Stimulated activated CD8-positive, alpha-beta memory T cell treated with anti-CD3 and anti-CD28 coated beads, Interleukin-7, amount 100 ng/mL, for 1 hour (primary cell): ENCODE data around the gene ACIN1.

ENCODE experiments used
- DNase-seq, 2 donors: peaks; one replicate each; pipeline ENCODE4 v3.0.0-alpha.2; 2020; ENCODE audit warnings: low read depth in 2 of 2

The ACIN1 gene

DNA sequence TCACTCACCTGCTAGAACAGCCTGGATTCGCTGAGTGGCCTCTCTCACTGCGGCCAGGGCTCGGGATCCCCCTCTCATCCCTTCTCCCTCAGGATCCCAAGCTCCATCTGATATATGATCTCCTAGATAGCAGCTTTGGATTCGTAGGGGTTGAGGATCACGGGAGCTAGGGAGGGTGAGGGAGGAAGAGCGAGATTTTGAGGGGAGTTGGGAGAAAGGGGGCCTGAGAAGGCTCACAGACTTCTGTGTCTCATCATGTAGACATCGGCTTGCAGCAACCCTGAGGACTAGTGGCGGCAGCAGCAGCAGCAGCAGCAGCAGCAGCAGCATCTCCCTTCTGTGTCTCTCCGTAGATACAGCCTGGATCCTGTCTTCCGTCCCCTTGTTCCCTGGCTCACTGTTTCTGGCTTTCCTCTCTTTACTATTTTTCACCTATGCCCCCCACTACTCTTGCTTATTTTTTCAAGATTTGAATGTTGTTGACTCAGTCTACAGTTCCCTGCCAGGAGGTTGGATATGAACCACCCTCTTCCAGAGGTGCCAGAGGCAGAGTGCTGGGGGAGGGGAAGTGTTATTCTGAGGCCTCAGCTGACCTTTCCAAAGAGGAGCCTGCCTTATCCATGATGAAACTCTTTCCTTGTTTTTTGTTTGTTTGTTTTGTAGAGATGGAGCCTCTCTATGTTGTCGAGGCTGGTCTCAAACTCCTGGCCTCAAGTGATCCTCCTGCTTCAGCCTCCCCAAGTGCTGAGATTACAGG is 9.8 kb upstream of the ACIN1 start, which contains the start of gene CIROP:
Gene CIROP, minus strand, starts transcription at position 399 of the 757 bp plus-strand sequence. Its CDS starts 69 bp downstream, at position 330.
- no peak for DNase-seq

GRCh38 chr14:23104070-23104590 is 9.2 kb upstream of the ACIN1 start:
- no peak for DNase-seq

GRCh38 chr14:23103581-23103980 is 8.6 kb upstream of the ACIN1 start:
- no peak for DNase-seq

GRCh38 chr14:23102801-23103200 is 7.9 kb upstream of the ACIN1 start:
- DNase-seq, result no peak

- DNase-seq, result no peak
Observed at GRCh38 chr14:23101986-23102625, 7.2 kb upstream of the ACIN1 start.

DNA sequence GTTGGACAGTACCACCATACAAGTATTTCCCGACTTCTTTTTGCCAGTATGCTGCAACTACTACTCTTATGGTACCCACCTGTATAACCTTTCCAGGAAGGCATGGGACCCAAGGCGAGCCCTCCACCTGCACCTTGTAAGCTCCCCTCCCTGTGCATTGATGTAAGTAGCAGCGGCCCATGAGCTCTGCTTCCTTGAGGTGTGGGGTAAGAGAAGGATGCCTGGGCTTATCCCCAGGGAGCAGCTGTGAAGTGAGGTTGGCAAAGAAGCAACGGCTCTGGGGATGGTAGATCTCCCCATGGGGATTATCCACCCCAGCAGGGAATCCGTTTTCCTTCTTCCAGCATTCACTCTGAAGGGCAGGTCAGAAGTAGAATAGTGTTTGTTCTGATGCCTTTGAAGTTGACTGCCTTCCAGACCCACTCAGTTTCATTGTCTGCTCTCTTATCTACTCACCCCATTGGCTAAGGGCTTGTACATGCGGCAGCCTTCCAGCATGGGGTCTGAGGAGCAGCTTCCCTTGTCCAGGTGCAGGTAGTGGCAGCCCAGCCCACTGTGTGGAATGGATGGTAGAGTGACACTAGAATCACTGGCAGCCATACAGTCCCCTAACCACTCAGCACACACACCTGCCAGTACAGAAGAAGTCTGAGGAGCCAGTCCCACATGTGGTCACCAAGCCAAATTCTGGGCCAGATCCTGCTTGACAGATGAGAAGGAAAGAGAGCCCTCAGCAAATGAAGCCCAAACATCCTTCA is 6.5 kb upstream of the ACIN1 start:
- no peak for DNase-seq

GRCh38 chr14:23099212-23099861 is 4.4 kb upstream of the ACIN1 start:
- no peak for DNase-seq

GRCh38 chr14:23097786-23098185 is 2.9 kb upstream of the ACIN1 start:
- no peak for DNase-seq

GRCh38 chr14:23095196-23096108 is 516 bp upstream of the ACIN1 start, which contains the start of gene C14orf119:
Gene C14orf119, plus strand, starts transcription at chr14:23095505. Its CDS starts 2,154 bp downstream, at chr14:23097659.
- DNase-seq, result peak; percentile 98

DNA sequence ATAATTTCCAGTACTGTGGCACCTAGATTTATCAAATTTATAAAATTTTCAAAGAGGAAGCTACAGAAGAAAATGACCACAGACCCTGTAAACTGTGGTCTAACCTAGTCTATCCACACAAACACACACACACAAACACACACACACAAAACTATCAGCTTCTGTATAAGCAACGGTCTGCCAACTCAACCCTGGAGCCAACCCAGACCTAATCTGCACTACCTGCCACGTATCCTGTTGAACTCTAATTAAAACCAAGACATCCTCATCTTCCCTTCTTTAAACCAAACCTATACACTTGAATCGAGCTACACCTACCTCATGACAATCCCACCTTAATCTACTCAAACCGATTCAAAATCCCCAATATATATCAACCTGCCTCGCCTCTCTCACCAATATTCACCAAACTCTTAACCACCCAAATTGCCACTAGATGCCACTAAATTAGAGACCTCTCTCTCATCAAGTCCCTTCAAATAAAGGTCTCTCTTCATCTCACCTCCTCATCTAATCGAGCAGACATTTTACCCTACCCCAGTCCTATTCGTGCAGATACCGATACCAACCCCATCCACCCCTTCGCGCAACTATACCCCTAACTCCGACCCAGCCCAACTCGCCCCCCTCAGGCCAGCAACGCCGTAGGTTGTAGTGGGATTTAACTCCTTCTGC is 808 bp downstream of the ACIN1 start:
- no peak for DNase-seq

DNA sequence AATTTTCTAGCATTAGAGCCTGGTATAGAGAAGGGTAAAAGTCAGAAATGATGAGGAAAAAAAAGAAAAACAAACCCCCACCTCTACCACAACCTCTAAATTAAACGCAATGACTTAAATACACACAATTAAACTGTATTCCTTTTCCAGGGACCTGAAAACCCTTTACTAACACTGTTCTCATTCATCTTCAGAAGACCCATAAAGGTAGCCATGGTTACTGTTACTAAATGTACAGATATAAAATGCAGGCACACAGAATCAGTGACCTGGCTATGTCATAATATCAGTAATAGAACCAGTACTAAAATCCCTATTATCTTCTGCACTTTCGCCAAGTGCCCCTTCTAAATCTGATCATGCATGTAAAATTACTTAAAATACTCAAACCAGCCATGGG is 1.4 kb downstream of the ACIN1 start:
- no peak for DNase-seq

- no peak for DNase-seq
Observed at GRCh38 chr14:23093104-23093503, 1.8 kb downstream of the ACIN1 start.

DNA sequence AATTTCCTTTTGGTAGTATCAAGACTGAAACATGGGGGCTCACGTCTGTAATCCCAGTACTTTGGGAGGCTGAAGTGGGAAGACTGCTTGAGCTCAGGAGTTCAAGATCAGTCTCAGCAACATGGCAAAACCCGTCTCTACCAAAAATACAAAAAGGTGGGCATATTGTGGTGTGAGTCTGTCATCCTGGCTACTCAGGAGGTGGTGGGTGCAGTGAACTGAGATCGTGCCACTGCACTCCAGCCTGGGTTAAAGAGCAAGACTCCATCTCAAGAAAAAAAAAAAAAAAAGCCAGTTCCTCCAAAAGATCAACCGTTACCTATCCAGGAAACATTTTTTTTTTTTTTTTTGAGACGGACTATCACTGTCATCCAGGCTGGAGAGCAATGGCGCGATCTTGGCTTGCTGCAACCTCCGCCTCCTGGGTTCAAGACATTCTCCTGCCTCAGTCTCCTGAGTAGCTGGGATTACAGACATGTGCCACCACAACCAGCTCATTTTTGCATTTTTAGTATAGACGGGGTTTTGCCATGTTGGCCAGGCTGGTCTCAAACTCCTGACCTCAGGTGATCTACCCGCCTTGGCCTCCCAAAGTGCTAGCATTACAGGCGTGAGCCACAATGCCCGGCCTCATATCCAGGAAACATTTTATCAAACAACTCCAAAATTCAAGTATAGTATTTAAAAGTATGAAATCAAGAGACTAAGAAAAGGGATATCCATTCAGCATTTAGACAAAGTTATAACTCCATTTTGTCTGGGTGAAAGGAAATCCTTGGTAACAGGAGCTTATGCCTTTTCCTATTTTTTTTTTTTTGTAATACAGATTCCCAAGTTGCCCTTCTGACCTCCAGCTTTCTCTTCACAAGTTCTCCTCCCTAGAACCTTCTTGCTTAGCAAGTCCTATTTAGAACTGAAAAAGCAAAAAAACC is 3.4 kb downstream of the ACIN1 start:
- DNase-seq, result no peak

DNA sequence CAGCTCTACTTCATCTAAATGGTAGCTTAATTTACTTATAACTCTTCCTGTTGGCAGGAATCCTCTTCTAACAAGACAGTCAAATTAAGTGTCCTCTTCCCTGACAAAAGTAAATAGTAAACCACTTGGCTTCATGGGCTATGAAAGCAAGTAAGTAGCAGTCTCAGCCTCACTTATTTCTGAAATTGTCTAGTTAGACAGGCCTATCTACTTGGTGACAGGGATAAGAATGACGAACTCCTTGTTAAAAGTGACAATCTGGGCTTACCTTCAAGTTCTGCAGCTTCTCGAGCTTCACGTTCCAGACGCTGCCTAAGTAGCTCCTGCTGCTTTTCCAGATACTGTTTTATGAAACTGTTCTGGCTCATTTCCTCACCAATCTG is 4.7 kb downstream of the ACIN1 start:
- DNase-seq, result no peak

GRCh38 chr14:23089498-23090253 is 5.3 kb downstream of the ACIN1 start:
- no peak for DNase-seq

DNA sequence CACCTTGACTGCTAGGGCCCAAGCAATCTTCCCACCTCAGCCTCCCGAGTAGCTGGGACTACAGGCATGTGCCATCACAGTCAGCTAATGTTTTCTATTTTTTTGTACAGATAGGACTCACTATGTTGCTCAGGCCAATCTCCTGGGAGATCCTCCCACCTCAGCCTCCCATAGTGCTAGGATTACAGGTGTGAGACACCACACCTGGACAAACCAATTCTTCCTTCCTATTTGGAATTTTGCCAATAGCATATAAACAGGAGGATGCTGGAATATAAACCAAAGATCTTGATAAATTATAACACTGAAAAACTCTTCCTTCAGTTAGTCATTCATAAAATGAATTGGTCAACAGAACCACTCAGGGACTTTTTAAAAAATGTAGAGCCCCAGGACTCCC is 8.4 kb downstream of the ACIN1 start:
- no peak for DNase-seq

DNA sequence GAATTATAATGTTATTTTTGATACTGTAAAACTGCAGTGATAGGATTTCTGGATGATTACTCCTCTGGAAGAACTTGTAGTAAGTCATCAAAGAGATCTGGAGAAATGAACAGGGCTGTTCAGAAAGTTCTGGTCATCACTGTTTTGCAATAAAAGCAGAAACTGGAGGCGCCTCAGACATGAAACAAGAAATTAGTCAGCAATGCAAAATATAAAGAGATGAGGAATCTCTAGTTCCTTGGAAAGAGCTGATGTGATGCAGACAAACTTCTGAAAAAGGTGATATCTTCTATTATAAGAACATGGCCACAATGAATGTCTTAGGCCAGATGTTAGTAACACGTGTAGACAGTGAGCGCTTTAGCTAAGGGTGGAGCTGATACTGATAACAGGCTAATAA is 9.5 kb downstream of the ACIN1 start:
- no peak for DNase-seq

- no peak for DNase-seq
Observed at GRCh38 chr14:23080474-23080873, 14.5 kb downstream of the ACIN1 start.
